Fibroblast of skin of abdomen (primary cell): ENCODE measurements around the gene KIAA0408.
"Not testable (repeated sequence)": the region's sequence is repeated elsewhere in the genome, so short reads cannot be mapped to it uniquely, and the experiment has no call there.

ENCODE experiments used
- DNase-seq: peaks from one replicate; pipeline ENCODE4 v3.0.0-alpha.2; 2013

KIAA0408 gene

GRCh38 chr6:127463056-127463455 lies 3.9 kb upstream of the KIAA0408 start:
- DNase-seq = no peak

GRCh38 chr6:127462376-127462775 lies 3.2 kb upstream of the KIAA0408 start:
- no peak for DNase-seq

GRCh38 chr6:127460465-127460864 lies 1.3 kb upstream of the KIAA0408 start:
- no peak for DNase-seq

GRCh38 chr6:127458817-127459216 lies 372 bp downstream of the KIAA0408 start:
- DNase-seq = peak; percentile 39

GRCh38 chr6:127458222-127458621 lies 967 bp downstream of the KIAA0408 start:
- DNase-seq = no peak

GRCh38 chr6:127457456-127458064 lies 1.6 kb downstream of the KIAA0408 start:
- DNase-seq = peak; percentile 87

GRCh38 chr6:127456465-127456864 lies 2.7 kb downstream of the KIAA0408 start:
- no peak for DNase-seq

- no peak for DNase-seq
These were observed 5.2 kb downstream of the KIAA0408 start for GRCh38 chr6:127453845-127454619.

GRCh38 chr6:127452803-127453202 lies 6.4 kb downstream of the KIAA0408 start:
- no peak for DNase-seq

GRCh38 chr6:127451388-127451787 lies 7.8 kb downstream of the KIAA0408 start:
- DNase-seq = no peak

- no peak for DNase-seq
These were observed 11.4 kb downstream of the KIAA0408 start for GRCh38 chr6:127447780-127448179.

GRCh38 chr6:127446356-127446755 lies 12.8 kb downstream of the KIAA0408 start:
- no peak for DNase-seq

- DNase-seq = no peak
These were observed 17.3 kb downstream of the KIAA0408 start for GRCh38 chr6:127441881-127442280.

- no peak for DNase-seq
These were observed 19.5 kb downstream of the KIAA0408 start for GRCh38 chr6:127439718-127440117.

- no peak for DNase-seq
These were observed 22.5 kb downstream of the KIAA0408 start for GRCh38 chr6:127436578-127437110.

GRCh38 chr6:127435626-127436220 lies 23.5 kb downstream of the KIAA0408 start:
- DNase-seq = no peak

- no peak for DNase-seq
These were observed 24.5 kb downstream of the KIAA0408 start for GRCh38 chr6:127434651-127435050.

GRCh38 chr6:127428562-127428961 lies 30.6 kb downstream of the KIAA0408 start:
- not testable (repeated sequence) for DNase-seq

- no peak for DNase-seq
These were observed 35.3 kb downstream of the KIAA0408 start for GRCh38 chr6:127423921-127424320.

GRCh38 chr6:127421164-127421563 lies 38.0 kb downstream of the KIAA0408 start:
- DNase-seq = not testable (repeated sequence)

GRCh38 chr6:127420556-127420955 lies 38.6 kb downstream of the KIAA0408 start:
- DNase-seq = peak; percentile 90

- no peak for DNase-seq
These were observed 44.1 kb downstream of the KIAA0408 start for GRCh38 chr6:127415096-127415495.

- not testable (repeated sequence) for DNase-seq
These were observed 46.1 kb downstream of the KIAA0408 start for GRCh38 chr6:127413123-127413522.

GRCh38 chr6:127412016-127412415 lies 47.2 kb downstream of the KIAA0408 start:
- DNase-seq = not testable (repeated sequence)
